OCI-LY3 (cell line): ENCODE data around the gene TAF11L9.
"Not testable (repeated sequence)": the region's sequence is repeated elsewhere in the genome, so short reads cannot be mapped to it uniquely, and the experiment has no call there.

ENCODE experiments used
- H2AFZ ChIP-seq: fragments of 200-600, 300-600 bp; shearing (Covaris generic); 2 replicates; pipeline ENCODE4 v1.6.0; 2014; ENCODE audit warnings: antibody characterized with exemption, low read depth, low read length
- H3K27ac ChIP-seq: fragments of 200-600, 300-600 bp; sonication (generic); 2 replicates; pipeline ENCODE4 v1.5.1; 2014; ENCODE audit warnings: mild to moderate bottlenecking, low read length, moderate library complexity, mixed read lengths
- H3K27me3 ChIP-seq: fragments of 200-600, 300-600 bp; sonication (generic); 2 replicates; pipeline ENCODE4 v1.6.1; 2014; ENCODE audit warnings: low read depth, low read length, mixed read lengths
- H3K36me3 ChIP-seq: fragments of 200-600, 300-600 bp; sonication (generic); replicated peaks from 2 replicates; pipeline ENCODE3; 2014; ENCODE audit warnings: low read depth, low read length, mixed read lengths
- H3K4me1 ChIP-seq: fragments of 300-600, 200-600 bp; sonication (generic); 2 replicates; pipeline ENCODE4 v1.6.1; 2014; ENCODE audit warnings: low read length, mixed read lengths
- H3K4me2 ChIP-seq: fragments of 200-600, 300-600 bp; sonication (generic); 2 replicates; pipeline ENCODE4 v1.6.1; 2014; ENCODE audit warnings: low read length, mixed read lengths
- H3K4me3 ChIP-seq: fragments of 300-600, 200-600 bp; sonication (generic); 2 replicates; pipeline ENCODE4 v1.5.1; 2014; ENCODE audit warnings: antibody characterized with exemption, mild to moderate bottlenecking, low read length, moderate library complexity
- H3K79me2 ChIP-seq: fragments of 300-600, 200-600 bp; shearing (Covaris generic); 2 replicates; pipeline ENCODE4 v1.6.1; 2014; ENCODE audit warnings: mild to moderate bottlenecking, low read length, mixed read lengths
- H3K9ac ChIP-seq: fragments of 300-600, 200-600 bp; shearing (Covaris generic); 2 replicates; pipeline ENCODE4 v1.6.0; 2014; ENCODE audit warnings: mild to moderate bottlenecking, low read length, moderate library complexity
- H3K9me3 ChIP-seq: fragments of 200-600, 300-600 bp; shearing (Covaris generic); 2 replicates; pipeline ENCODE4 v1.6.1; 2014; ENCODE audit warnings: low read length, mixed read lengths; ENCODE audit not compliant: insufficient read depth
- H4K20me1 ChIP-seq: fragments of 200-600, 300-600 bp; sonication (generic); 2 replicates; pipeline ENCODE4 v1.6.1; 2016; ENCODE audit warnings: low read length, mixed read lengths; ENCODE audit not compliant: insufficient read depth
- EZH2phosphoT487 ChIP-seq: fragments of 200-600 bp; shearing (Covaris generic); IDR thresholded peaks from 2 replicates; pipeline ENCODE4 v1.6.1; 2018; ENCODE audit warnings: antibody characterized with exemption, mixed run types, low read depth
- TF ChIP-seq, protein P1 (sequence below): fragments of 200-600, 300-600 bp; sonication (generic); IDR thresholded peaks from 2 replicates; pipeline ENCODE4 v1.5.1; 2014; ENCODE audit warnings: antibody characterized with exemption, low read length, low read depth

Gene TAF11L9

DNA sequence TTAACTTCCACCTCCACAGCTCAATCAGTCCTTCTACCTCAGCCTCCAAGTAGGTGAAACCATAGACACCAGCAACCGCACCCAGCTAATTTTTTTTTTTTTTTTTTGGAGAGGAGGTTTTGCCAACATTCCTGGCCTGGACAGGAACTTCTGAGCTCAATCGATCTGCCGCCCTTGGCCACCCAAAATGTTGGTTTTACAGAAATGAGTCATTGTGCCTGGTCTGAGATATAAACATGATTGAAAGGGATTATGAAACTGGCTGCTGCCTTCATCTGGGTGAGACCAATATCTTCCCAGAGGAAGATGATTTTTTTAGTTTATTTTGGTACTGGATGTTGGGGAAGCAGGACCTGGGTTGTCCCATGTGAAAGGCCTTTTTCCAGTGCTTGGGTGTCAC, 25.2 kb upstream of the TAF11L9 start:
- no peaks in the 10 kb centered on the region for H3K36me3 ChIP-seq
- H3K4me1 ChIP-seq = no peaks in the 10 kb centered on the region
- H4K20me1 ChIP-seq = no peaks in the 10 kb centered on the region
- H3K79me2 ChIP-seq = no peaks in the 10 kb centered on the region
- no peak overlapping the region for H2AFZ ChIP-seq
- no peaks in the 10 kb centered on the region for H3K9me3 ChIP-seq
- no peak overlapping the region for H3K9ac ChIP-seq
- TF ChIP-seq EZH2phosphoT487 = no peak
- TF ChIP-seq, protein P1, sequence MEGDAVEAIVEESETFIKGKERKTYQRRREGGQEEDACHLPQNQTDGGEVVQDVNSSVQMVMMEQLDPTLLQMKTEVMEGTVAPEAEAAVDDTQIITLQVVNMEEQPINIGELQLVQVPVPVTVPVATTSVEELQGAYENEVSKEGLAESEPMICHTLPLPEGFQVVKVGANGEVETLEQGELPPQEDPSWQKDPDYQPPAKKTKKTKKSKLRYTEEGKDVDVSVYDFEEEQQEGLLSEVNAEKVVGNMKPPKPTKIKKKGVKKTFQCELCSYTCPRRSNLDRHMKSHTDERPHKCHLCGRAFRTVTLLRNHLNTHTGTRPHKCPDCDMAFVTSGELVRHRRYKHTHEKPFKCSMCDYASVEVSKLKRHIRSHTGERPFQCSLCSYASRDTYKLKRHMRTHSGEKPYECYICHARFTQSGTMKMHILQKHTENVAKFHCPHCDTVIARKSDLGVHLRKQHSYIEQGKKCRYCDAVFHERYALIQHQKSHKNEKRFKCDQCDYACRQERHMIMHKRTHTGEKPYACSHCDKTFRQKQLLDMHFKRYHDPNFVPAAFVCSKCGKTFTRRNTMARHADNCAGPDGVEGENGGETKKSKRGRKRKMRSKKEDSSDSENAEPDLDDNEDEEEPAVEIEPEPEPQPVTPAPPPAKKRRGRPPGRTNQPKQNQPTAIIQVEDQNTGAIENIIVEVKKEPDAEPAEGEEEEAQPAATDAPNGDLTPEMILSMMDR = no peak
- no peak overlapping the region for H3K4me3 ChIP-seq
- no peaks in the 10 kb centered on the region for H3K27me3 ChIP-seq
- H3K27ac ChIP-seq = no peak overlapping the region
- H3K4me2 ChIP-seq = no peak overlapping the region

DNA sequence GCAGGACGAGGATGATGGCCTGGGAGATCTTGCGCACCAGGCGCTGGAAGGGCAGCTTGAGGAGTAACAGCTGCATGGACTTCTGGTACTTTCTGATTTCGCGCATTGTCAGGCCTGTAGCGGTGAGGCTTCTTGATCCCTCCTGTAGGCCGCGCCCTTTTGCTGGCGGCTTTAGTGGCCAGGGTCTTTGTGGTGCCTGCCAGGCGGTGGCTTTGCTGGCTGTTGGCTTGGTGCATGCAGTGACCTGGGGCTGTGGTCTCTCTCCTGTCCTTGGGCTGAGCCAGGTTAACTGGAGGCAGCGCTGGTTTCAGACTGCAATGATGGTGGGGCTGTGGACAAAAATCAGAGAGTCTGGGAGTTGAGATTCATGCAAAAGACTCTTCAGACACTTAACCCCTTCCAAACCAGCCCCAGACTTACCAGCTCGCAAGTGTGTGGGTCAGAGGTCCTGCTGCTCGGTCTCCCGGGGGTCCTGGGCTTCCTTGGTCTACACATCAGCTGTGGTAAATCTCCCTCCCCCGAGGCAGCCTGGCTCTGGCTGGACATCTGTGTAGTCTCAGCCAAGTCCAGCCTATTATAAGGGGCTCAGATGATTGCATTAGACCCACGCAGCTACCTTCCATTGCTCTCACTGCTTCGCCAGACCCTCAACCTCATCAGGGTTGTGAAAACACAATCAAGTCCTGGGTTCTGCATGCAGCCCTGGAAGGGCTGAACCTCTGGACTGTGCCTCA, 20.8 kb upstream of the TAF11L9 start:
- Histone ChIP-seq H3K9me3 (no peaks in the 10 kb centered on the region), H3K79me2 (no peaks in the 10 kb centered on the region), H3K4me3 (no peak overlapping the region), H3K9ac (no peak overlapping the region), H3K4me2 (no peak overlapping the region), H3K36me3 (no peaks in the 10 kb centered on the region), H3K4me1 (no peaks in the 10 kb centered on the region), H2AFZ (no peak overlapping the region), H3K27ac (no peak overlapping the region), H3K27me3 (no peaks in the 10 kb centered on the region), H4K20me1 (no peaks in the 10 kb centered on the region)
- TF ChIP-seq, protein P1 = no peak
- no peak for TF ChIP-seq EZH2phosphoT487

DNA sequence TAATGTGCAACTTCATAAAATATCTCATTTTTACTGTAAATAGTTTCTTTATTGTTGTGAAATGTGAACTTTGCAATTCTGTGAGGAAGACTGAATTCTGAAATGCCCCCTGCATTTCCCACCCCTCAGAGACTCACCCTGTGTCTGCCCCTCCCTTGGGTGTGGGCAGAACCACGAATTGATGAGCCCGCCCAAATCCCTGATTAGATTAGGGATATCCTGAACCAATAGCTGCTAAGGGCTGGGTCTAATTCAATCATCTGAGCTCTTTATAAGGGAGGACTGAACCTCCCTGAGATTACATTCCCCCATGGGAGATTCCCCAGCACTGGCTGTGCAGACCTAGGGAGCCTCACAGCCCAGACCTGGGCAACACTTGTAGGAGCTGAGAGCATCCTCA, 15.9 kb upstream of the TAF11L9 start, which contains the start of gene TAF11L12:
TSS of gene TAF11L12 (plus strand) at position 301 of the 400 bp plus-strand sequence.
- not testable (repeated sequence) for H3K36me3 ChIP-seq, H3K27me3 ChIP-seq, H4K20me1 ChIP-seq, H3K4me1 ChIP-seq, H2AFZ ChIP-seq, H3K4me3 ChIP-seq, H3K27ac ChIP-seq, H3K9ac ChIP-seq, H3K79me2 ChIP-seq, H3K9me3 ChIP-seq, H3K4me2 ChIP-seq

DNA sequence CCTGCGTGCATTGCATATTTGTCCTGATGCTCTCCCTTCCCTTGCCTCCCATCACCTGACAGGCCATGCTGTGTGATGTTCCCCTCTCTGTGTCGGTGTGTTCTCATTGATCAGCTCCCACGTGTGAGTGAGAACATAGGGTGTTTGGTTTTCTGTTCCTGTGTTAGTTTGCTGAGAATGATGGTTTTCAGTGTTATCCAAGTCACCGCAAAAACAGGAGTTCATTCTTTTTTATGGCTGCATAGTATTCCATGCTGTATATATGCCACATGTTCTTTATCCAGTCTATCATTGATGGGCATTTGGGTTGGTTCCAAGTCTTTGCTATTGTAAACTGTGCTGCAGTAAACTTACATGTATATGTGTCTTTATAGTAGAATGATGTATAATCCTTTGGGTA, 13.3 kb upstream of the TAF11L9 start:
- not testable (repeated sequence) for H3K79me2 ChIP-seq, H3K9me3 ChIP-seq, H3K36me3 ChIP-seq, H3K27ac ChIP-seq, H3K4me2 ChIP-seq, H3K4me3 ChIP-seq, H3K9ac ChIP-seq, H4K20me1 ChIP-seq, H3K4me1 ChIP-seq, H3K27me3 ChIP-seq, H2AFZ ChIP-seq

DNA sequence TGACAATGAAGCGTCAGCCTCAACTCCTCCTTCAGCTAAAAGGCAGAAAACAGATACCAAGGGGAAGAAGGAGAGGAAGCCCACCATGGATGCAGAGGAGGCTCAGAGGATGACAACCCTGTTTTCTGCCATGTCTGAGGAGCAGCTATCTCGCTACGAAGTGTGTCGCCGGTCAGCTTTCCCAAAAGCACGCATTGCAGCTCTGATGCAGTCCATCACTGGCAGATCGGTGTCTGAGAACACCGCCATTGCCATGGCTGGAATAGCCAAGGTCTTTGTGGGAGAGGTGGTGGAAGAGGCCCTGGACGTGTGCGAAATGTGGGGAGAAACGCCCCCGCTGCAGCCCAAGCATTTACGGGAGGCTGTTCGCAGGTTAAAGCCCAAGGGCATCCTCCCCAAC, 10.8 kb upstream of the TAF11L9 start:
- no peak overlapping the region for H2AFZ ChIP-seq

DNA sequence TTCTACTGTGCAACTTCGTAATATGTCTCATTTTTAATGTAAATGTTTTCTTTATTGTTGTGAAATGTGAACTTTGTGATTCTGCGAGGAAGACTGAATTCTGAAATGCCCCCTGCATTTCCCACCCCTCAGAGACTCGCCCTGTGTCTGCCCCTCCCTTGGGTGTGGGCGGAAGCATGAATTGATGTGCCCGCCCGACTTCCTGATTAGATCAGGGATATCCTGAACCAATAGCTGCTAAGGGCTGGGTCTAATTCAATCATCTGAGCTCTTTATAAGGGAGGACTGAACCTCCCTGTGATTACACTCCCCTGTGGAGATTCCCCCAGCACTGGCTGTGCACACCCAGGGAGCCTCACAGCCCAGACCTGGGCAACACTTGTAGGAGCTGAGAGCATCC, 9.7 kb upstream of the TAF11L9 start, which contains the start of gene TAF11L11:
TSS of gene TAF11L11 (plus strand) at position 304 of the 400 bp plus-strand sequence.
- H3K27me3 ChIP-seq, H4K20me1 ChIP-seq, H3K4me1 ChIP-seq, H2AFZ ChIP-seq, H3K79me2 ChIP-seq, H3K9me3 ChIP-seq, H3K36me3 ChIP-seq, H3K27ac ChIP-seq, H3K9ac ChIP-seq, H3K4me2 ChIP-seq, H3K4me3 ChIP-seq: not testable (repeated sequence)

More for the DNA sequence above, 10.8 kb upstream of the TAF11L9 start:
- H3K9me3 ChIP-seq = no peaks in the 10 kb centered on the region
- no peak for TF ChIP-seq EZH2phosphoT487
- TF ChIP-seq, protein P1 = no peak
- H3K36me3 ChIP-seq = no peaks in the 10 kb centered on the region
- no peak overlapping the region for H3K4me2 ChIP-seq
- no peak overlapping the region for H3K9ac ChIP-seq
- no peak overlapping the region for H3K27ac ChIP-seq
- H3K79me2 ChIP-seq = no peaks in the 10 kb centered on the region
- H3K27me3 ChIP-seq = no peaks in the 10 kb centered on the region
- no peaks in the 10 kb centered on the region for H3K4me1 ChIP-seq
- H4K20me1 ChIP-seq = no peaks in the 10 kb centered on the region
- H3K4me3 ChIP-seq = no peak overlapping the region

DNA sequence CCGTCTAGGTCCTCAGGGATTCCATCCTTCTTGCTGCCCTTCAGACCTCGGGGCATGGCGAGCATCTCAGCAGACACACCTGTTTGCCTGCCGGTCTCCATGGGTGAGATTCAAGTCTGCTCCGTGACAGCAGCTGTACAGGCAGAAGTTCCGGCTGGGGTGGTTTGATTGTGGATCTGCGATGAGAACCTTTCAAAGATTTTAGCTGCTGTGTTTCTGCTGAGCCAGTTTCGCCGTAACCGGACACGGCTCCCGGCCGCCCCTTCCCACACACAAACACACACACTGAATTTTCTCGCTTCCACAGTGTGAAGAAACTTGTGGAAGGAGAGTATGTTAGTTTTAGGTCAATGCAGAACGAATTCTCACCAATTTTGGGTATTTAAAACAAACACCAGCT, 3.5 kb upstream of the TAF11L9 start, which contains the start of gene TAF11L10:
TSS of gene TAF11L10 (minus strand) at position 101 of the 400 bp plus-strand sequence.
- not testable (repeated sequence) for H4K20me1 ChIP-seq, H3K36me3 ChIP-seq, H2AFZ ChIP-seq, H3K27ac ChIP-seq, H3K27me3 ChIP-seq, H3K9me3 ChIP-seq, H3K79me2 ChIP-seq, H3K4me1 ChIP-seq, H3K4me3 ChIP-seq, H3K4me2 ChIP-seq, H3K9ac ChIP-seq
